ENCODE data around the gene DPP8. TPM values are rescaled to one million over a fixed set of nuclear protein-coding genes. Genes with fewer than 3 reads are reported as not detected.

The DPP8 gene
- total RNA-seq, 1 experiment from 2014 or later = 27.1 TPM

DNA sequence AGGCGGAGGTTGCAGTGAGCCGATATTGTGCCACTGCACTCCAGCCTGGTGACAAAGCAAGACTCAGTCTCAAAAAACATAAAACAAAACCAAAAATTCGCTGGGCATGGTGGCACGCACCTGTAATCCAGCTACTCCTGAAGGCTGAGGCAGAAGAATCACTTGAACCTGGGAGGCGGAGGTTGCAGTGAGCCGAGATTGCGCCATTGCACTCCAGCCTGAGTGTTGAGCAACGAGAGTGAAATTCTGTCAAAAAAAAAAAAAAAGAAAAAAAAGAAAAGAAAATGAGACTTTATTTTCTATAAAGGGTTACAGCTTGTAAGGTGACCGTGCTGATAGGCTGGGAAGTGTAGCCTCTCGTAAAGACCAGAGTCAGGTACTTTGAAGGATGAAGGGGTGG is 6.7 kb upstream of the DPP8 start:
- H3K4me1 ChIP-seq (ENCODE audit: control insufficient read depth in 1 of 2, insufficient read depth in 2 of 2, low read length in 2 of 2) = no peaks in the 10 kb centered on the region

More for the DNA sequence above, 6.7 kb upstream of the DPP8 start:
- Histone ChIP-seq H3K27me3 (ENCODE audit: insufficient read depth, low read length) (no peaks in the 10 kb centered on the region), H3K4me2 (ENCODE audit: low read length) (no peak overlapping the region), H3K4me3 (replicated peaks in 1 of 2; ENCODE audit: low read depth in 1 of 2, low read length in 2 of 2) (no peak overlapping the region), H4K20me1 (ENCODE audit: insufficient read depth) (no peaks in the 10 kb centered on the region), H3K9me2 (ENCODE audit: insufficient read depth) (no peaks in the 10 kb centered on the region), H3K9me3 (ENCODE audit: control insufficient read depth in 1 of 2, insufficient read depth in 1 of 2, low read depth in 1 of 2, low read length in 2 of 2) (no peaks in the 10 kb centered on the region), H2AFZ (ENCODE audit: low read depth, low read length, poor library complexity, severe bottlenecking) (no peak overlapping the region), H3K9ac (ENCODE audit: low read length) (no peak overlapping the region), H3K27ac (ENCODE audit: low read depth, low read length) (no peak overlapping the region), H3K36me3 (ENCODE audit: control insufficient read depth in 1 of 2, insufficient read depth in 2 of 2, low read length in 2 of 2) (no peaks in the 10 kb centered on the region), H3K79me2 (ENCODE audit: insufficient read depth, low read length) (no peaks in the 10 kb centered on the region)
- no TSS peak for BruUV-seq (replicated peaks)
- DNase-seq (ENCODE audit: low read depth, low spot score) = no peak
- no peak for TF ChIP-seq SRF (IDR thresholded peaks at IDR 0.05; ENCODE audit: low read depth)
- TF ChIP-seq, protein P1, sequence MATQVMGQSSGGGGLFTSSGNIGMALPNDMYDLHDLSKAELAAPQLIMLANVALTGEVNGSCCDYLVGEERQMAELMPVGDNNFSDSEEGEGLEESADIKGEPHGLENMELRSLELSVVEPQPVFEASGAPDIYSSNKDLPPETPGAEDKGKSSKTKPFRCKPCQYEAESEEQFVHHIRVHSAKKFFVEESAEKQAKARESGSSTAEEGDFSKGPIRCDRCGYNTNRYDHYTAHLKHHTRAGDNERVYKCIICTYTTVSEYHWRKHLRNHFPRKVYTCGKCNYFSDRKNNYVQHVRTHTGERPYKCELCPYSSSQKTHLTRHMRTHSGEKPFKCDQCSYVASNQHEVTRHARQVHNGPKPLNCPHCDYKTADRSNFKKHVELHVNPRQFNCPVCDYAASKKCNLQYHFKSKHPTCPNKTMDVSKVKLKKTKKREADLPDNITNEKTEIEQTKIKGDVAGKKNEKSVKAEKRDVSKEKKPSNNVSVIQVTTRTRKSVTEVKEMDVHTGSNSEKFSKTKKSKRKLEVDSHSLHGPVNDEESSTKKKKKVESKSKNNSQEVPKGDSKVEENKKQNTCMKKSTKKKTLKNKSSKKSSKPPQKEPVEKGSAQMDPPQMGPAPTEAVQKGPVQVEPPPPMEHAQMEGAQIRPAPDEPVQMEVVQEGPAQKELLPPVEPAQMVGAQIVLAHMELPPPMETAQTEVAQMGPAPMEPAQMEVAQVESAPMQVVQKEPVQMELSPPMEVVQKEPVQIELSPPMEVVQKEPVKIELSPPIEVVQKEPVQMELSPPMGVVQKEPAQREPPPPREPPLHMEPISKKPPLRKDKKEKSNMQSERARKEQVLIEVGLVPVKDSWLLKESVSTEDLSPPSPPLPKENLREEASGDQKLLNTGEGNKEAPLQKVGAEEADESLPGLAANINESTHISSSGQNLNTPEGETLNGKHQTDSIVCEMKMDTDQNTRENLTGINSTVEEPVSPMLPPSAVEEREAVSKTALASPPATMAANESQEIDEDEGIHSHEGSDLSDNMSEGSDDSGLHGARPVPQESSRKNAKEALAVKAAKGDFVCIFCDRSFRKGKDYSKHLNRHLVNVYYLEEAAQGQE (IDR thresholded peaks at IDR 0.05; ENCODE audit: low read depth) = no peak
- no peak for TF ChIP-seq TCF7L2 (IDR thresholded peaks at IDR 0.05; ENCODE audit: borderline replicate concordance, extremely low read depth, insufficient read depth, insufficient read length)
- no peak for TF ChIP-seq RAD21 (IDR thresholded peaks at IDR 0.05; ENCODE audit: low read depth)
- TF ChIP-seq EGR1 (IDR thresholded peaks at IDR 0.05; ENCODE audit: low read depth) = no peak
- TF ChIP-seq YY1 (IDR thresholded peaks at IDR 0.05; ENCODE audit: extremely low read depth, insufficient replicate concordance, low read depth, low read length) = no peak
- no peak for TF ChIP-seq ZNF274 (IDR thresholded peaks at IDR 0.05; ENCODE audit: low read depth, low read length)
- TF ChIP-seq, protein P2, sequence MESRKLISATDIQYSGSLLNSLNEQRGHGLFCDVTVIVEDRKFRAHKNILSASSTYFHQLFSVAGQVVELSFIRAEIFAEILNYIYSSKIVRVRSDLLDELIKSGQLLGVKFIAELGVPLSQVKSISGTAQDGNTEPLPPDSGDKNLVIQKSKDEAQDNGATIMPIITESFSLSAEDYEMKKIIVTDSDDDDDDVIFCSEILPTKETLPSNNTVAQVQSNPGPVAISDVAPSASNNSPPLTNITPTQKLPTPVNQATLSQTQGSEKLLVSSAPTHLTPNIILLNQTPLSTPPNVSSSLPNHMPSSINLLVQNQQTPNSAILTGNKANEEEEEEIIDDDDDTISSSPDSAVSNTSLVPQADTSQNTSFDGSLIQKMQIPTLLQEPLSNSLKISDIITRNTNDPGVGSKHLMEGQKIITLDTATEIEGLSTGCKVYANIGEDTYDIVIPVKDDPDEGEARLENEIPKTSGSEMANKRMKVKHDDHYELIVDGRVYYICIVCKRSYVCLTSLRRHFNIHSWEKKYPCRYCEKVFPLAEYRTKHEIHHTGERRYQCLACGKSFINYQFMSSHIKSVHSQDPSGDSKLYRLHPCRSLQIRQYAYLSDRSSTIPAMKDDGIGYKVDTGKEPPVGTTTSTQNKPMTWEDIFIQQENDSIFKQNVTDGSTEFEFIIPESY (IDR thresholded peaks at IDR 0.05; ENCODE audit: extremely low read depth, insufficient replicate concordance, low read length) = no peak
- TF ChIP-seq POLR2A (IDR thresholded peaks at IDR 0.05; ENCODE audit: borderline replicate concordance, extremely low read depth, insufficient read depth, insufficient read length) = no peak
- TF ChIP-seq, protein P3, sequence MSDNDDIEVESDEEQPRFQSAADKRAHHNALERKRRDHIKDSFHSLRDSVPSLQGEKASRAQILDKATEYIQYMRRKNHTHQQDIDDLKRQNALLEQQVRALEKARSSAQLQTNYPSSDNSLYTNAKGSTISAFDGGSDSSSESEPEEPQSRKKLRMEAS (IDR thresholded peaks at IDR 0.05) = no peak
- TF ChIP-seq EZH2 (IDR thresholded peaks at IDR 0.05) = no peak
- TF ChIP-seq SP1 (IDR thresholded peaks at IDR 0.05; ENCODE audit: low read depth) = no peak
- TF ChIP-seq ELF1 (IDR thresholded peaks at IDR 0.05; ENCODE audit: borderline replicate concordance, low read depth) = no peak
- TF ChIP-seq CBX3 (IDR thresholded peaks at IDR 0.05; ENCODE audit: low read depth) = no peak
- TF ChIP-seq ZFX (IDR thresholded peaks at IDR 0.05) = no peak
- TF ChIP-seq CEBPB (IDR thresholded peaks at IDR 0.05; ENCODE audit: low read depth) = no peak
- no peak for TF ChIP-seq EZH2phosphoT487 (IDR thresholded peaks at IDR 0.05; ENCODE audit: borderline replicate concordance)
- no peak for TF ChIP-seq POLR2AphosphoS5 (IDR thresholded peaks at IDR 0.05; ENCODE audit: low read depth, low read length)
- ChIA-PET CTCF (no interaction called here), POLR2A (no interaction called here), RAD21 (ENCODE audit: low non-redundant PET in 1 of 2, low total read pairs in 2 of 2, uncharacterized antibody in 2 of 2, unreplicated experiment in 2 of 2) (no interaction called here)
- ATAC-seq = no peak
- intact Hi-C loops (cut with micrococcal nuclease) = no loop called here

All from HCT116 (cell line).